BLaER1 treated with 17β-estradiol and CSF1 and Interleukin-3, amounts not matched to agents 10 nM and 100 nM (cell line): ENCODE results near the gene SMARCAL1.

Experiments
- H3K27ac ChIP-seq, 11 experiments: shearing (Covaris generic); formaldehyde crosslinking; 2 replicates each; pipeline ENCODE4 v1.8.1; 2022
- H3K27me3 ChIP-seq, 11 experiments: shearing (Covaris generic); formaldehyde crosslinking; 2 replicates each; pipeline ENCODE4 v1.8.1; 2022
- H3K36me3 ChIP-seq, 11 experiments: shearing (Covaris generic); formaldehyde crosslinking; 2 replicates each; pipeline ENCODE4 v1.8.1; 2022
- H3K4me1 ChIP-seq, 10 experiments: shearing (Covaris generic); formaldehyde crosslinking; 2 replicates each; pipeline ENCODE4 v1.8.1; 2022
- H3K4me2 ChIP-seq, 11 experiments: shearing (Covaris generic); formaldehyde crosslinking; 2 replicates each; pipeline ENCODE4 v1.8.1; 2022
- H3K4me3 ChIP-seq, 10 experiments: shearing (Covaris generic); formaldehyde crosslinking; 2 replicates each; pipeline ENCODE4 v1.8.1; 2022
- H3K9ac ChIP-seq, 11 experiments: shearing (Covaris generic); formaldehyde crosslinking; 2 replicates each; pipeline ENCODE4 v1.8.1; 2022
- H3K9me3 ChIP-seq, 11 experiments: shearing (Covaris generic); formaldehyde crosslinking; replicated peaks in 1 of 11; 2 replicates each; pipeline ENCODE4 v1.8.1; 2022
- H4K20me1 ChIP-seq, 11 experiments: shearing (Covaris generic); formaldehyde crosslinking; 2 replicates each; pipeline ENCODE4 v1.8.1; 2022
- Cebpa-rat ChIP-seq, 11 experiments: shearing (Covaris generic); IDR thresholded peaks; 2 replicates each; pipeline ENCODE4 v1.8.1; 2022

Gene SMARCAL1

DNA sequence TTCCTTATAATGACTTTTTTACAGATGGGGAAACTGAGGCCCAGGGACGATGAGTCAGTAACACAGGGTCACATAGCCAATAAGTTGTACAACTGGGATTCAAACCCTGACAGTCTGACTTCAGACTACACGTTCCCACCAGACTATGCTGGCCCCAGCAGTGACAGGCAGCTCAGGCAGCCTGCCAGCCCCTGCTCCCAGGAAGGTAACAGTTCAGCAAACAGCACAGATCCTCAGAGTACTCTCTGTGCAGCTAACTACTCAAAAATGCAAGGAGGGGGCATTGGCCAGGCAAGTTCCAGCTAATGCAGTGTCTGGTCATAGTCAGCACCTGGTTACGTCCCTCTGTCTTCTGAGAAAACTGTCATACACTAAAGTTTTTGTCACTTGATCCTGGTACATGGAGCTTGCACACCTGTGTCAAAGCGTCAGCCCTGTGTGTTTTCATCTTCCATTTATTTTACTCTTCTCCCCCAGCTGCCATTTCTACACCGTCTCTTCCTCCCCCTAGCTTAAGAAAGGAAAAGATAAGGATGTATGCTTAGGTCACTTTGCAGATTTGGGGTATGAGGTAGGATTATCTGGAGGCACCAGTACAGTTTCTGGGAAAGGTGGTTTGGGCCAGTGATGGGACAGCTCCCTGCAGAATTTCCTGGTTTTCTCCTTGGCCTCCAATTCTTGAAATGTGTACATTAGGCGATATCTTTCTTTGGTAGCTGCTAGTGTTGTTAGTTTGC, 4.5 kb downstream of the SMARCAL1 start:
- H3K9ac ChIP-seq = no peak overlapping the region; a peak in 1 of 22 replicates
- peaks cover 10 to 30% (median 18%) of the 10 kb centered on the region in 10 experiments; a peak in 18 of 20 replicates for H3K4me1 ChIP-seq
- TF ChIP-seq Cebpa-rat (IDR thresholded peaks at IDR 0.05) = no peak
- peaks cover 55 to 78% (median 71%) of the 10 kb centered on the region in 11 experiments for H3K36me3 ChIP-seq
- H3K9me3 ChIP-seq = no peaks in the 10 kb centered on the region
- no peak overlapping the region for H3K4me3 ChIP-seq
- no peaks in the 10 kb centered on the region for H3K27me3 ChIP-seq
- H4K20me1 ChIP-seq = no peaks in the 10 kb centered on the region; a peak in 1 of 22 replicates
- peak overlapping the region in 5 of 11 experiments; percentile 22 to 35 (median 30); a peak in 4 of 22 replicates for H3K4me2 ChIP-seq
- no peak overlapping the region for H3K27ac ChIP-seq

DNA sequence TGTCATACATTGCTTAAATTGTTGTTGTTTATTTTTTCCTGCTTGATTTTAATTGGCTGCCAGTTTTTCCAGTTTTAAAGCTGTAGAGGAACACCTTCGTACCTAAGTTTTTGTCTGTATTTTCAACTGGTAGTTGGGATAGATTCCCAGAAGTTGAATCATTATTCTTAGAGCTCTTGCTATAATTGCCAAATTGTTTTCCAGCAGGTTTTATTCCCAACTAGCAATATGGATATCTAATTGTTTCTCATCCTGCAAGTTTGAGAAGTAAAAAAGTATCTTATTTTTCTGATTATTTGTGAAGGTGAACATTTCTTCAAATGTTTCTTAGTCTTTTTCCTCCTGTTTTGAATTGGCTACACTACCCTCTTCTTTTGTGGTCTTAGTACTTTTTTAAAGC, 6.7 kb downstream of the SMARCAL1 start:
- Histone ChIP-seq H3K4me3 (no peak overlapping the region), H3K4me1 (peaks cover 10 to 19% (median 11%) of the 10 kb centered on the region in 10 experiments; a peak in 18 of 20 replicates), H3K36me3 (peaks cover 78 to 100% (median 93%) of the 10 kb centered on the region in 11 experiments), H3K27me3 (no peaks in the 10 kb centered on the region), H3K9me3 (peaks cover 5 to 11% (median 9%) of the 10 kb centered on the region in 11 experiments), H3K4me2 (no peak overlapping the region), H3K27ac (no peak overlapping the region), H3K9ac (no peak overlapping the region), H4K20me1 (no peaks in the 10 kb centered on the region; a peak in 1 of 22 replicates)
- no peak for TF ChIP-seq Cebpa-rat (IDR thresholded peaks at IDR 0.05)

DNA sequence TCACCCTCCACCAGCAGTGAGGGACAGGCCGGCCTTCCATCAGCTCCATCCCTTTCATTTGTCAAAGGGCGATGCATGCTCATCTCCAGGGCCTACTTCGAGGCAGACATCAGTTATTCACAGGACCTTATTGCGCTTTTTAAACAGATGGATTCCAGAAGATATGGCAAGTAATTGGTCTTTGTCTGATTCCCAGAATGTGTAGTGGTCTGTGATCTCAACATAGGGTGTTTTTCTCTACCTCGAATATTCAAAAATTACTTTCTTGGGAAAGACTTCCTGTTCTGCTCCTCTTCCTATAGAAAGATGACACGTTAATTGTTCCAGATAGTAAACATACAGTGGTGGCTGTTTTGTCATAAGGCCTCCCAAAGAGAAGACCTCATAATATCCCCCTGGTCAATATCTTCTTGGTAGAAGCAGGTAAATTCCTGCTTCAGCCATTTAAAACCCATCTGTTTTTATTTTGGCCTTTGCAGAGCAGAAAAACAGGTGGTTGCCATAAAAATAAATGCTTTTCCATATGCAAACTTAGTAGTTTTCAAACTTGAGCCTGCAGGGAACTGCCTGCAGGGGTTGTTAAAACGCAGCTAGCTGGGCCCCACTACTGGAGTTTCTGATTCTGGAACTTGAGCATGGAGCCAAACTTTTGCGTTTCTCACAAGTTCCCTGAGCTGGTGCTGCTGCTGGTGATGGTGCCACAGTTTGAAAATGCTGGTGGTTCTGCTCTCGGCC, 8.2 kb downstream of the SMARCAL1 start:
- no peaks in the 10 kb centered on the region for H3K27me3 ChIP-seq
- H3K9ac ChIP-seq = no peak overlapping the region
- H3K4me2 ChIP-seq = no peak overlapping the region
- H3K9me3 ChIP-seq = peaks cover 21 to 27% (median 24%) of the 10 kb centered on the region in 11 experiments
- H3K4me3 ChIP-seq = no peak overlapping the region
- no peak overlapping the region for H3K27ac ChIP-seq
- TF ChIP-seq Cebpa-rat (IDR thresholded peaks at IDR 0.05) = no peak
- peaks cover 80 to 100% (median 94%) of the 10 kb centered on the region in 11 experiments for H3K36me3 ChIP-seq
- H3K4me1 ChIP-seq = peaks cover 10 to 19% (median 11%) of the 10 kb centered on the region in 10 experiments; a peak in 17 of 20 replicates
- H4K20me1 ChIP-seq = no peaks in the 10 kb centered on the region; a peak in 1 of 22 replicates

DNA sequence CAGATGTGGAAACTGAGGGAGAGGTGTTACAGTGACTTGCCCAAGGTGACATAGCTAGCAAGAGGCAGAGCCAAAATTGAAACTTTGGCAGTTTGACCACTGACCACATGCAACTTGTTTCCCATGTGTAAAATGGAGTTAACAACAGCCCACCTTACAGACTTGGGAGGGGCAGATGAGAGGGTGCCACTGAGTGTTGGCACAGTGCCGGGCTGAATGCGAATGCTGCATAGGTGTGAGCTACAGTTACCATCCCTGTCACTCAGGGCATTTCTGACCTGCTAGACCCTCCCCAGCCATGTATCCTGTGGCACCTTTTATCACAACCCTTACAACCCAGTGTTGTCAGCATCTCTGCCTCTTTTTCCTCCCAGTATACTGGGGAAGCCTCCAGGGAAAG, 10.8 kb downstream of the SMARCAL1 start:
- H4K20me1 ChIP-seq = no peaks in the 10 kb centered on the region
- H3K9ac ChIP-seq = no peak overlapping the region
- TF ChIP-seq Cebpa-rat (IDR thresholded peaks at IDR 0.05) = no peak
- H3K4me1 ChIP-seq = peaks cover 0 to 5% (median 0%) of the 10 kb centered on the region in 10 experiments; a peak in 10 of 20 replicates
- no peak overlapping the region for H3K27ac ChIP-seq
- H3K9me3 ChIP-seq = peaks cover 27 to 34% (median 31%) of the 10 kb centered on the region in 11 experiments
- H3K4me2 ChIP-seq = no peak overlapping the region
- no peaks in the 10 kb centered on the region for H3K27me3 ChIP-seq
- no peak overlapping the region for H3K4me3 ChIP-seq
- H3K36me3 ChIP-seq = peaks cover 78 to 100% (median 93%) of the 10 kb centered on the region in 11 experiments

GRCh38 chr2:216424274-216424673, 12.0 kb downstream of the SMARCAL1 start:
- H3K9ac ChIP-seq = no peak overlapping the region
- no peak overlapping the region for H3K4me2 ChIP-seq
- TF ChIP-seq Cebpa-rat (IDR thresholded peaks at IDR 0.05) = no peak
- H3K9me3 ChIP-seq = peaks cover 27 to 34% (median 31%) of the 10 kb centered on the region in 11 experiments
- peaks cover 88 to 100% (median 97%) of the 10 kb centered on the region in 11 experiments for H3K36me3 ChIP-seq
- H3K27ac ChIP-seq = no peak overlapping the region
- no peaks in the 10 kb centered on the region for H3K27me3 ChIP-seq
- no peaks in the 10 kb centered on the region for H4K20me1 ChIP-seq
- H3K4me1 ChIP-seq = peaks cover 0 to 17% (median 11%) of the 10 kb centered on the region in 10 experiments; a peak in 12 of 20 replicates
- peak overlapping the region in 1 of 10 experiments; percentile 13; a peak in 2 of 20 replicates for H3K4me3 ChIP-seq

- Histone ChIP-seq H4K20me1 (no peaks in the 10 kb centered on the region), H3K4me1 (peaks cover 0 to 25% (median 12%) of the 10 kb centered on the region in 10 experiments; a peak in 12 of 20 replicates), H3K27me3 (no peaks in the 10 kb centered on the region), H3K4me2 (no peak overlapping the region), H3K9me3 (peaks cover 27 to 34% (median 31%) of the 10 kb centered on the region in 11 experiments), H3K27ac (no peak overlapping the region), H3K4me3 (peak overlapping the region in 6 of 10 experiments; percentile 6 to 38 (median 26); a peak in 10 of 20 replicates), H3K36me3 (peaks cover 88 to 100% (median 97%) of the 10 kb centered on the region in 11 experiments), H3K9ac (no peak overlapping the region)
- no peak for TF ChIP-seq Cebpa-rat (IDR thresholded peaks at IDR 0.05)
These were observed 12.9 kb downstream of the SMARCAL1 start for GRCh38 chr2:216425008-216425787.

GRCh38 chr2:216426166-216426777, 14.0 kb downstream of the SMARCAL1 start:
- no peaks in the 10 kb centered on the region for H3K27me3 ChIP-seq
- peaks cover 88 to 100% (median 97%) of the 10 kb centered on the region in 11 experiments for H3K36me3 ChIP-seq
- peaks cover 27 to 34% (median 31%) of the 10 kb centered on the region in 11 experiments for H3K9me3 ChIP-seq
- no peak overlapping the region for H3K4me2 ChIP-seq
- no peaks in the 10 kb centered on the region for H4K20me1 ChIP-seq
- H3K27ac ChIP-seq = no peak overlapping the region
- no peak overlapping the region for H3K4me3 ChIP-seq
- H3K9ac ChIP-seq = no peak overlapping the region
- TF ChIP-seq Cebpa-rat (IDR thresholded peaks at IDR 0.05) = no peak
- peaks cover 0 to 25% (median 12%) of the 10 kb centered on the region in 10 experiments; a peak in 12 of 20 replicates for H3K4me1 ChIP-seq

DNA sequence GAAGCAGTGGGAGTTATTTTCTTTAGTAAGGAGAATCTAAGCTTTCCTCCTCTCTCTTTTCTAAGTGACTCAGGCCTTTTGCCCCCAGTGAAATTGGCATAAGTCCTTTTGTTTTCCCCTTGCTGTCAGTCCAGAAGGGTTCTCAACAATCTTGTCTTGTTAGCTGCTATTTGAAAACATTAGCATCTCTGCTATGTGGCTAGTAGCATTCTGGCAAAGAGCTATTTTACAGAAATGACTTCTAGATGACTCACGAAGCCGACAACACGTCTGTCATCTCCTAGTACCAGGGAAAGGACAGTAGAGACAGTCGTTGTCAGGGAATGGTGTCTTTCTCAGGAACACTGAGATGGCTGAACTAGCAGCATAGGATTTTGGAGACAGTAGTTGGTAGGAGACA, 14.7 kb downstream of the SMARCAL1 start:
- H3K36me3 ChIP-seq = peaks cover 88 to 100% (median 97%) of the 10 kb centered on the region in 11 experiments
- peaks cover 0 to 25% (median 12%) of the 10 kb centered on the region in 10 experiments; a peak in 12 of 20 replicates for H3K4me1 ChIP-seq
- H3K9me3 ChIP-seq = peaks cover 27 to 34% (median 31%) of the 10 kb centered on the region in 11 experiments
- no peak overlapping the region for H3K4me3 ChIP-seq
- no peaks in the 10 kb centered on the region for H3K27me3 ChIP-seq
- no peak overlapping the region for H3K4me2 ChIP-seq
- no peak overlapping the region for H3K9ac ChIP-seq
- no peak for TF ChIP-seq Cebpa-rat (IDR thresholded peaks at IDR 0.05)
- H4K20me1 ChIP-seq = no peaks in the 10 kb centered on the region
- H3K27ac ChIP-seq = no peak overlapping the region
